Measurements from ENCODE around the gene LRBA. TPM values are rescaled to one million over a fixed set of nuclear protein-coding genes. Genes with fewer than 3 reads are reported as not detected.
"Not testable (repeated sequence)": the region's sequence is repeated elsewhere in the genome, so short reads cannot be mapped to it uniquely, and the experiment has no call there.

LRBA gene
- total and polyA plus RNA-seq, 8 donors = 7.3 to 156 (median 73.9) TPM

GRCh38 chr4:150569998-150570535 lies 445.0 kb downstream of the LRBA start:
- WGBS, 5 donors = 91 to 95% (median 91%) methylated on average over 4 of the region's 4 CpGs
- intact Hi-C loops (cut with DNase I; ENCODE audit: low total_unique reads) = no loop called here
- Histone ChIP-seq H3K27me3 (no peaks in the 10 kb centered on the region), H3K4me1 (peaks cover 0 to 8% (median 3%) of the 10 kb centered on the region in 4 donors), H3K36me3 (peaks cover 0 to 3% (median under 1%) of the 10 kb centered on the region in 4 donors), H3K27ac (no peak overlapping the region), H3K9me3 (no peaks in the 10 kb centered on the region), H3K4me3 (no peak overlapping the region)
- TF ChIP-seq POLR2A (IDR thresholded peaks at IDR 0.05) (no peak), CTCF (IDR thresholded peaks at IDR 0.05) (no peak), EP300 (IDR thresholded peaks at IDR 0.05) (no peak), POLR2AphosphoS5 (IDR thresholded peaks at IDR 0.05) (no peak)
- DNase-seq = no peak

- intact Hi-C loops (cut with DNase I; ENCODE audit: low total_unique reads) = no loop called here
- TF ChIP-seq EP300 (IDR thresholded peaks at IDR 0.05) (no peak), CTCF (IDR thresholded peaks at IDR 0.05) (no peak), POLR2AphosphoS5 (IDR thresholded peaks at IDR 0.05) (no peak), POLR2A (IDR thresholded peaks at IDR 0.05) (no peak)
- Histone ChIP-seq H3K27me3 (no peaks in the 10 kb centered on the region), H3K36me3 (peaks cover 0 to 6% (median 3%) of the 10 kb centered on the region in 4 donors), H3K4me1 (peaks cover 0 to 8% (median 3%) of the 10 kb centered on the region in 4 donors), H3K4me3 (no peak overlapping the region), H3K27ac (no peak overlapping the region), H3K9me3 (no peaks in the 10 kb centered on the region)
- WGBS, 5 donors = 69 to 85% (median 77%) methylated on average over 5 of the region's 5 CpGs
- no peak for DNase-seq
Measured at GRCh38 chr4:150569384-150569987, 445.6 kb downstream of the LRBA start.

GRCh38 chr4:150567070-150567469 lies 448.0 kb downstream of the LRBA start:
- H3K27ac ChIP-seq = no peak overlapping the region
- no peaks in the 10 kb centered on the region for H3K27me3 ChIP-seq
- H3K4me1 ChIP-seq = peaks cover 0 to 6% (median 0%) of the 10 kb centered on the region in 4 donors
- intact Hi-C loops (cut with DNase I; ENCODE audit: low total_unique reads) = no loop called here
- H3K9me3 ChIP-seq = no peaks in the 10 kb centered on the region
- H3K4me3 ChIP-seq = no peak overlapping the region
- DNase-seq = no peak
- TF ChIP-seq POLR2AphosphoS5 (IDR thresholded peaks at IDR 0.05) (no peak), EP300 (IDR thresholded peaks at IDR 0.05) (no peak), POLR2A (IDR thresholded peaks at IDR 0.05) (no peak), CTCF (IDR thresholded peaks at IDR 0.05) (no peak)
- 85 to 92% (median 87%) methylated on average over 3 of the region's 3 CpGs for WGBS, 5 donors
- H3K36me3 ChIP-seq = peaks cover 0 to 6% (median 3%) of the 10 kb centered on the region in 4 donors

- 95 to 100% (median 96%) methylated on average over 2 of the region's 2 CpGs for WGBS, 5 donors
Measured at GRCh38 chr4:150564967-150565366, 450.1 kb downstream of the LRBA start.

GRCh38 chr4:150562751-150563150 lies 452.3 kb downstream of the LRBA start:
- H3K27me3 ChIP-seq = no peaks in the 10 kb centered on the region
- no peak overlapping the region for H3K4me3 ChIP-seq
- intact Hi-C loops (cut with DNase I; ENCODE audit: low total_unique reads) = no loop called here
- no peak overlapping the region for H3K27ac ChIP-seq
- H3K36me3 ChIP-seq = peaks cover 0 to 6% (median 3%) of the 10 kb centered on the region in 4 donors
- no peak for TF ChIP-seq EP300 (IDR thresholded peaks at IDR 0.05)
- TF ChIP-seq CTCF (IDR thresholded peaks at IDR 0.05) = no peak
- no peak for TF ChIP-seq POLR2AphosphoS5 (IDR thresholded peaks at IDR 0.05)
- TF ChIP-seq POLR2A (IDR thresholded peaks at IDR 0.05) = no peak
- no peak for DNase-seq
- no peaks in the 10 kb centered on the region for H3K9me3 ChIP-seq
- no peaks in the 10 kb centered on the region for H3K4me1 ChIP-seq

More at GRCh38 chr4:150564967-150565366, 450.1 kb downstream of the LRBA start:
- H3K27ac ChIP-seq; H3K4me3 ChIP-seq; DNase-seq; H3K4me1 ChIP-seq; H3K9me3 ChIP-seq; H3K36me3 ChIP-seq; intact Hi-C loops (cut with DNase I; ENCODE audit: low total_unique reads); H3K27me3 ChIP-seq: not testable (repeated sequence)

Measured in stomach (tissue), 9 donors.